ENCODE data around the gene OR1N2. TPM values are rescaled to one million over a fixed set of nuclear protein-coding genes. Genes with fewer than 3 reads are reported as not detected.

Gene OR1N2
- total RNA-seq: not detected in 3 replicates
- long read RNA-seq: 0 reads

- Mint-ChIP-seq H3K36me3 (ENCODE audit: low read depth) (no peaks in the 10 kb centered on the region), H3K27me3 (ENCODE audit: low read depth) (peaks cover 38% of the 10 kb centered on the region), H3K4me3 (ENCODE audit: unreplicated experiment) (no peak within 1 kb of the TSS), H3K4me1 (ENCODE audit: low read depth) (no peaks in the 10 kb centered on the region), H3K9me3 (ENCODE audit: low read depth) (peaks cover 14% of the 10 kb centered on the region), H3K27ac (ENCODE audit: unreplicated experiment) (no peak within 1 kb of the TSS)
- TF ChIP-seq CTCF (IDR thresholded peaks at IDR 0.05): no peak
- no peak for DNase-seq (ENCODE audit: low spot score)
Observed at GRCh38 chr9:122552812-122553211, at the start of gene OR1N2. TSS of gene OR1N2 (plus strand) at chr9:122553112. CDS start at chr9:122553212, 100 bp downstream.

- H3K36me3 Mint-ChIP-seq (ENCODE audit: low read depth): no peaks in the 10 kb centered on the region
- TF ChIP-seq CTCF (IDR thresholded peaks at IDR 0.05): no peak
- no peaks in the 10 kb centered on the region for H3K9me3 Mint-ChIP-seq (ENCODE audit: low read depth)
- DNase-seq (ENCODE audit: low spot score): no peak
- no peak overlapping the region for H3K4me3 Mint-ChIP-seq (ENCODE audit: unreplicated experiment)
- no peak overlapping the region for H3K27ac Mint-ChIP-seq (ENCODE audit: unreplicated experiment)
- peaks cover 39% of the 10 kb centered on the region for H3K27me3 Mint-ChIP-seq (ENCODE audit: low read depth)
- no peaks in the 10 kb centered on the region for H3K4me1 Mint-ChIP-seq (ENCODE audit: low read depth)
Observed at GRCh38 chr9:122506964-122507363, 45.9 kb upstream of the OR1N2 start.

GRCh38 chr9:122510502-122510901 is 42.4 kb upstream of the OR1N2 start, which contains the start of gene OR1J2:
TSS of gene OR1J2 (plus strand) at chr9:122510802. CDS start at chr9:122510802, 0 bp downstream.
- no peaks in the 10 kb centered on the region for H3K4me1 Mint-ChIP-seq (ENCODE audit: low read depth)
- no peaks in the 10 kb centered on the region for H3K36me3 Mint-ChIP-seq (ENCODE audit: low read depth)
- TF ChIP-seq CTCF (IDR thresholded peaks at IDR 0.05): no peak
- H3K9me3 Mint-ChIP-seq (ENCODE audit: low read depth): no peaks in the 10 kb centered on the region
- DNase-seq (ENCODE audit: low spot score): no peak
- no peak within 1 kb of the TSS for H3K27ac Mint-ChIP-seq (ENCODE audit: unreplicated experiment)
- peaks cover 45% of the 10 kb centered on the region for H3K27me3 Mint-ChIP-seq (ENCODE audit: low read depth)
- H3K4me3 Mint-ChIP-seq (ENCODE audit: unreplicated experiment): no peak within 1 kb of the TSS

GRCh38 chr9:122518226-122518625 is 34.7 kb upstream of the OR1N2 start:
- DNase-seq (ENCODE audit: low spot score): no peak
- Mint-ChIP-seq H3K36me3 (ENCODE audit: low read depth) (no peaks in the 10 kb centered on the region), H3K4me1 (ENCODE audit: low read depth) (no peaks in the 10 kb centered on the region), H3K9me3 (ENCODE audit: low read depth) (no peaks in the 10 kb centered on the region), H3K27ac (ENCODE audit: unreplicated experiment) (no peak overlapping the region), H3K27me3 (ENCODE audit: low read depth) (peaks cover 35% of the 10 kb centered on the region), H3K4me3 (ENCODE audit: unreplicated experiment) (no peak overlapping the region)
- no peak for TF ChIP-seq CTCF (IDR thresholded peaks at IDR 0.05)

GRCh38 chr9:122518841-122519240 is 34.1 kb upstream of the OR1N2 start, which contains the start of gene OR1J4:
TSS of gene OR1J4 (plus strand) at chr9:122519141. CDS start at chr9:122519141, 0 bp downstream.
- Mint-ChIP-seq H3K4me3 (ENCODE audit: unreplicated experiment) (no peak within 1 kb of the TSS), H3K36me3 (ENCODE audit: low read depth) (no peaks in the 10 kb centered on the region), H3K4me1 (ENCODE audit: low read depth) (no peaks in the 10 kb centered on the region), H3K27ac (ENCODE audit: unreplicated experiment) (no peak within 1 kb of the TSS), H3K9me3 (ENCODE audit: low read depth) (no peaks in the 10 kb centered on the region), H3K27me3 (ENCODE audit: low read depth) (peaks cover 36% of the 10 kb centered on the region)
- no peak for TF ChIP-seq CTCF (IDR thresholded peaks at IDR 0.05)
- no peak for DNase-seq (ENCODE audit: low spot score)
